Activated CD4-positive, alpha-beta T cell treated with anti-CD3 and anti-CD28 coated beads for 36 hours (primary cell): ENCODE measurements around the gene EPS8L3. TPM values are rescaled to one million over a fixed set of nuclear protein-coding genes. Genes with fewer than 3 reads are reported as not detected.
"Not testable (repeated sequence)": the region's sequence is repeated elsewhere in the genome, so short reads cannot be mapped to it uniquely, and the experiment has no call there.

Source experiments
- ATAC-seq: fragments of 200-7000 bp; cut with Tn5 transposase; one replicate; pipeline ENCODE4 v1.10.0; 2021; ENCODE audit warnings: mild to moderate bottlenecking, moderate library complexity
- CTCF ChIA-PET: fragments of 350-600 bp; sonication (Branson Sonifier 250); formaldehyde crosslinking; loops from one replicate; lab custom pipeline; 2021; ENCODE audit warnings: antibody characterized with exemption; lab: Charles Lee
- POLR2A ChIA-PET: fragments of 350-600 bp; sonication (Branson Sonifier 250); formaldehyde crosslinking; loops from one replicate; lab custom pipeline; 2021; ENCODE audit warnings: antibody characterized with exemption, inconsistent platforms; lab: Charles Lee
- DNase-seq: peaks from one replicate; pipeline ENCODE4 v3.0.0-alpha.2; 2020
- H3K27ac Mint-ChIP-seq: one replicate; pipeline ENCODE4 v1.8.0; 2021; ENCODE audit warnings: mixed read lengths
- H3K27me3 Mint-ChIP-seq: one replicate; pipeline ENCODE4 v1.8.0; 2021; ENCODE audit warnings: mixed read lengths
- H3K36me3 Mint-ChIP-seq: one replicate; pipeline ENCODE4 v1.8.0; 2021; ENCODE audit warnings: low read depth, mixed read lengths
- H3K4me1 Mint-ChIP-seq: one replicate; pipeline ENCODE4 v1.8.0; 2021; ENCODE audit warnings: mixed read lengths
- H3K4me3 Mint-ChIP-seq: one replicate; pipeline ENCODE4 v1.8.0; 2021; ENCODE audit warnings: mild to moderate bottlenecking, moderate library complexity, mixed read lengths
- H3K9me3 Mint-ChIP-seq: one replicate; pipeline ENCODE4 v1.8.0; 2021; ENCODE audit warnings: low read depth, mixed read lengths
- intact Hi-C, 2 experiments: fragments of 100-400 bp; cut with DNase I in 1 of 2; cut with micrococcal nuclease in 1 of 2; formaldehyde crosslinking; loops; one replicate each; pipeline versions ENCODE4 v1.14.2 to v1.15.1; 2022 to 2024; cut with DNase I, micrococcal nuclease
- total RNA-seq, 2 experiments: library from RNA; stranded (reverse); gene quantifications; one replicate each; pipeline ENCODE4 v1.2.3, GENCODE V29; 2021

EPS8L3 gene
- total RNA-seq, 2 experiments from 2014 or later, result not detected

DNA sequence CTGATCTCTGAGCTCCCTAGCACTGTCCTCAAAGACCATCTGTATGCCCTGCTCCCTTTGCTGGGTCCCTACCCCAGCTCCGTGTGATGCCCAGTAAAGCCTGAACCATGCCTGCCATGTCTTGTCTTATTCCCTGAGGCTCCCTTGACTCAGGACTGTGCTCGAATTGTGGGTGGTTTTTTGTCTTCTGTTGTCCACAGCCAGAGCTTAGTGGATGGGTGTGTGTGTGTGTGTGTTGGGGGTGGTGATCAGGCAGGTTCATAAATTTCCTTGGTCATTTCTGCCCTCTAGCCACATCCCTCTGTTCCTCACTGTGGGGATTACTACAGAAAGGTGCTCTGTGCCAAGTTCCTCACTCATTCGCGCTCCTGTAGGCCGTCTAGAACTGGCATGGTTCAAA, 46.0 kb downstream of the EPS8L3 start:
- CTCF ChIA-PET, result interaction anchor here (1.5 to 1.7 kb wide), 2 partner anchors 16 to 57 kb away, joined by 4 to 5 read pairs; no protein-coding TSS in a partner anchor
- no peak overlapping the region for H3K4me3 Mint-ChIP-seq

GRCh38 chr1:109716570-109717090, 47.1 kb downstream of the EPS8L3 start:
- no peak for ATAC-seq
- Mint-ChIP-seq H3K27ac (no peak overlapping the region), H3K4me3 (no peak overlapping the region), H3K27me3 (peaks cover 5% of the 10 kb centered on the region), H3K9me3 (no peaks in the 10 kb centered on the region), H3K4me1 (peaks cover 4% of the 10 kb centered on the region), H3K36me3 (no peaks in the 10 kb centered on the region)
- ChIA-PET CTCF (interaction anchor here (0.6 to 1.7 kb wide), 2 partner anchors 17 to 55 kb away, joined by 3 to 4 read pairs; no protein-coding TSS in a partner anchor), POLR2A (interaction anchor here (0.7 kb wide), 1 partner anchor 80 kb away, joined by 4 read pairs; no protein-coding TSS in a partner anchor)
- DNase-seq, result no peak
- intact Hi-C loops, result no loop called here

More for the DNA sequence above, 46.0 kb downstream of the EPS8L3 start:
- no peaks in the 10 kb centered on the region for H3K36me3 Mint-ChIP-seq
- POLR2A ChIA-PET, result interaction anchor here (0.5 kb wide), 1 partner anchor 18 kb away, joined by 3 read pairs; no protein-coding TSS in a partner anchor
- peaks cover 5% of the 10 kb centered on the region for H3K27me3 Mint-ChIP-seq
- no peak for DNase-seq
- no peak for ATAC-seq
- H3K4me1 Mint-ChIP-seq, result peaks cover 4% of the 10 kb centered on the region
- H3K27ac Mint-ChIP-seq, result no peak overlapping the region
- intact Hi-C loops, result no loop called here
- no peaks in the 10 kb centered on the region for H3K9me3 Mint-ChIP-seq

DNA sequence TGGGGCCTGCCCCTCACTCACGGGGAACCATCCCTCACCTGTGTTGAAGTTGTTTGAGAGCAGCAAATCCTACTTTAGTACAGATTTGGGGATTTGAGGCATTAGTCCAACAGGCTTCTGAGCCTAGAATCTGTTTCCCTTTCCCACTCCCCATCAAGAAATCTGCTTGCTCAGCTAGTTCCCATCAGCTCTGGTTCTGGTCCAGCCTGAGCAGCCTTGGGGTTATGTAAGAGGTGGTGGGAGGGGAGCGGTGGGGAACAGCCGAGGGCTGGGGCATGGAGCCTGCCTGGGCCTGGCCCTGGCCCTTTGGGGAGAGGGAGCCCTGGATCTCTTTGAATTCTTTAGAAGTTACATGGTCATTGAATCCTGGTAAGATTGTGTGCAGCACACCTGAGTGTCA, 47.6 kb downstream of the EPS8L3 start:
- Mint-ChIP-seq H3K4me3 (no peak overlapping the region), H3K27me3 (peaks cover 5% of the 10 kb centered on the region), H3K36me3 (no peaks in the 10 kb centered on the region), H3K4me1 (peaks cover 4% of the 10 kb centered on the region), H3K9me3 (no peaks in the 10 kb centered on the region), H3K27ac (no peak overlapping the region)
- ChIA-PET CTCF (interaction anchor here (0.6 kb wide), 1 partner anchor 56 kb away, joined by 3 read pairs; no protein-coding TSS in a partner anchor), POLR2A (interaction anchor here (0.7 kb wide), 1 partner anchor 81 kb away, joined by 4 read pairs; no protein-coding TSS in a partner anchor)
- intact Hi-C loops, result no loop called here
- ATAC-seq (no peak), DNase-seq (no peak)

DNA sequence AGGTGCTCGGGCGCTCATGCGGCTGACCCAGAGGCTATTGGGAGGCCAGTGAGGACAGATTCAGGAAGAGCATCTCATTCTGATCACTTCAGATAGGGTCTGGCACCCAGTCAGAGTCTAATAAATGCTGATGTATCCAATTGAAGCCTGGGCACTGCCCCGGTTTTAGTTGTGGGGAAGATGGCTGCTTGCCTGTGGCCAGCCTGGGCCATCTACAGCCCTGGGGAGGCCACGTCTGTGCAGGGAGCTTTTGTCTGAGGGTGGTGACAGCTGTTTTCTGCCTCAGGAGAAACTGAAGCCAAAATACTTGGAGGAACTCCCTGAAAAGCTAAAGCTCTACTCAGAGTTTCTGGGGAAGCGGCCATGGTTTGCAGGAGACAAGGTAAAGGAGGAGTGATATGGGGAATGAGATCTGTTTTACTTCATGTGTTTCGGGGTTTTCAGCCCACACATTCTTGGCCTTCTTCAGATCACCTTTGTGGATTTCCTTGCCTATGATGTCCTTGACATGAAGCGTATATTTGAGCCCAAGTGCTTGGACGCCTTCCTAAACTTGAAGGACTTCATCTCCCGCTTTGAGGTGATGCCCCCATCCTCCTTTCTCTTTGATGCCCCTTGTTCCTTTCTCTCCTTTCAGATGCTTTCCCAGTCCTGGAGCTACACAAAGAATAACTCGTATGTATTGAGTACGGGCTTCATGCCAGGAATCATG, 48.9 kb downstream of the EPS8L3 start:
- intact Hi-C loops, result no loop called here
- CTCF ChIA-PET, result interaction anchor here (0.6 kb wide), 1 partner anchor 896 kb away, joined by 3 read pairs; no protein-coding TSS in a partner anchor
- H3K9me3 Mint-ChIP-seq, result no peaks in the 10 kb centered on the region

DNA sequence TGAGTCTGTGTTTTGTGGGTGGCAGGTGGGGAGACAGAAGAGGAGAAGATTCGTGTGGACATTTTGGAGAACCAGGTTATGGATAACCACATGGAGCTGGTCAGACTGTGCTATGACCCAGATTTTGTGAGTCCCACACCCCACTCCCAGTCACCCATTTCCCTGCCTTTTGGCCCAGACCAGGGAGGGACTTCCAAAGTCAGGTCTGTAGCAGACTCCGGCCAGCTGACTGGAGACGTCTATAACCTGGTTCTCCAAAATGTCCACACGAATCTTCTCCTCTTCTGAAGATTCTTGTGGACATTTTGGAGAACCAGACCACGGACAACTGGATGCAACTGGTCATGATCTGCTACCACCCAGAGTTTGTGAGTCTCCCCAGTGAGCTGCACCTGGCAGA, 50.1 kb downstream of the EPS8L3 start:
- Mint-ChIP-seq H3K4me1 (no peaks in the 10 kb centered on the region), H3K9me3 (peaks cover 2% of the 10 kb centered on the region), H3K4me3 (no peak overlapping the region), H3K36me3 (peaks cover 3% of the 10 kb centered on the region), H3K27me3 (peaks cover 5% of the 10 kb centered on the region), H3K27ac (no peak overlapping the region)
- ATAC-seq (no peak), DNase-seq (no peak)
- POLR2A ChIA-PET, result no interaction called here
- CTCF ChIA-PET, result interaction anchor here (0.7 kb wide), 1 partner anchor 71 kb away, joined by 3 read pairs; no protein-coding TSS in a partner anchor
- intact Hi-C loops, result no loop called here

More for the DNA sequence above, 48.9 kb downstream of the EPS8L3 start:
- Mint-ChIP-seq H3K4me3 (no peak overlapping the region), H3K36me3 (no peaks in the 10 kb centered on the region), H3K27me3 (peaks cover 5% of the 10 kb centered on the region), H3K4me1 (peaks cover 4% of the 10 kb centered on the region), H3K27ac (no peak overlapping the region)
- POLR2A ChIA-PET, result no interaction called here
- DNase-seq (no peak), ATAC-seq (no peak)

GRCh38 chr1:109712321-109712864, 51.3 kb downstream of the EPS8L3 start:
- no peaks in the 10 kb centered on the region for H3K4me1 Mint-ChIP-seq
- H3K4me3 Mint-ChIP-seq, result no peak overlapping the region
- peaks cover 10% of the 10 kb centered on the region for H3K9me3 Mint-ChIP-seq
- H3K36me3 Mint-ChIP-seq, result peaks cover 11% of the 10 kb centered on the region
- no peak for DNase-seq
- peaks cover 5% of the 10 kb centered on the region for H3K27me3 Mint-ChIP-seq
- H3K27ac Mint-ChIP-seq, result no peak overlapping the region
- peak; percentile 16 for ATAC-seq
- intact Hi-C loops, result no loop called here
- POLR2A ChIA-PET, result no interaction called here
- CTCF ChIA-PET, result no interaction called here

- peaks cover 14% of the 10 kb centered on the region for H3K36me3 Mint-ChIP-seq
- H3K27ac Mint-ChIP-seq, H3K4me1 Mint-ChIP-seq, POLR2A ChIA-PET, H3K4me3 Mint-ChIP-seq, H3K27me3 Mint-ChIP-seq, CTCF ChIA-PET, H3K9me3 Mint-ChIP-seq: not testable (repeated sequence)
- DNase-seq (peak; percentile 11), ATAC-seq (peak; percentile 66)
- intact Hi-C loops, result loop anchor here in 1 of 2 experiments (1.0 kb wide), 1 partner anchor 24 kb away; the partner anchor contains the start of gene GSTM1
Measured at GRCh38 chr1:109711593-109712320, 52.0 kb downstream of the EPS8L3 start, which contains the start of gene GSTM5. Gene GSTM5 (plus strand): TSS chr1:109712251. CDS start chr1:109712313, 62 bp downstream.

DNA sequence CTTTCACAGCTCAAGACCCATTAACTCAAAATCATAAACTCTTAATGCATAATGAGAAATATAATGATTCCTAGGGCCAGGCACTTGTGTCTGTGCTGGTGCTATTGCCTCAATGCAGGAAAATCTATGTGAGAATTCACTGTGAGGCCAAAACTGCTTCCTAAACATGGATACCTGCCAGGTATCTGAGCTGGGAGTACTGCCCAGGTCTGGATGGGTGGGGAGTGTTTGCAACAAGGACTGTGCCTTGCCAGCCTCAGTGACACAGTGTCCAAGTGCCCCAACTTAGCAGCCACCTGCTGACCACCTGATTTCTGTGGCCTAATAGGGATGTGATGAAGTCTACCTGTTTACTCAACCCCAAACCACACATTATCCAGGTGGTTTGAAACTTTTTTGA, 53.9 kb downstream of the EPS8L3 start:
- H3K4me3 Mint-ChIP-seq, POLR2A ChIA-PET, DNase-seq, H3K9me3 Mint-ChIP-seq, ATAC-seq, H3K27ac Mint-ChIP-seq, H3K27me3 Mint-ChIP-seq, H3K4me1 Mint-ChIP-seq, intact Hi-C loops: not testable (repeated sequence)
- CTCF ChIA-PET, result interaction anchor here (0.6 kb wide), 1 partner anchor 117 kb away, joined by 3 read pairs; no protein-coding TSS in a partner anchor
- peaks cover 16% of the 10 kb centered on the region for H3K36me3 Mint-ChIP-seq

DNA sequence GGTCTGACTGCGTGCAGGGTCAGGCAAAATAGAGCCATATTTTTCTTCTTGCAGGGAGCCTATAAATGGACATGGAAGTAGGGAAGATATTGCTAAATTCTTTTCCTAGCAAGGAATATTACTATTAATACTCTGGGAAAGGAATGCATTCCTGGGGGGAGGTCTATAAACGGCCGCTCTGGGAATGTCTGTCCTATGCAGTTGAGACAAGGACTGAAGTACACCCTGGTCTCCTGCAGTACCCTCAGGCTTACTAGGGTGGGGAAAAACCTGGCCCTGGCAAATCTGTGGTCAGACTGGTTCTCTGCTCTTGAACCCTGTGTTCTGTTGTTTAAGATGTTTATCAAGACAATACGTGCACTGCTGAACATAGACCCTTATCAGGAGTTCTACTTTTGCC, 54.8 kb downstream of the EPS8L3 start:
- intact Hi-C loops, H3K4me3 Mint-ChIP-seq, H3K4me1 Mint-ChIP-seq, H3K27me3 Mint-ChIP-seq, POLR2A ChIA-PET, DNase-seq, ATAC-seq, H3K27ac Mint-ChIP-seq: not testable (repeated sequence)
- Mint-ChIP-seq H3K36me3 (peaks cover 23% of the 10 kb centered on the region), H3K9me3 (peaks cover 12% of the 10 kb centered on the region)
- CTCF ChIA-PET, result interaction anchor here (0.6 kb wide), 1 partner anchor 218 kb away, joined by 4 read pairs; no protein-coding TSS in a partner anchor

DNA sequence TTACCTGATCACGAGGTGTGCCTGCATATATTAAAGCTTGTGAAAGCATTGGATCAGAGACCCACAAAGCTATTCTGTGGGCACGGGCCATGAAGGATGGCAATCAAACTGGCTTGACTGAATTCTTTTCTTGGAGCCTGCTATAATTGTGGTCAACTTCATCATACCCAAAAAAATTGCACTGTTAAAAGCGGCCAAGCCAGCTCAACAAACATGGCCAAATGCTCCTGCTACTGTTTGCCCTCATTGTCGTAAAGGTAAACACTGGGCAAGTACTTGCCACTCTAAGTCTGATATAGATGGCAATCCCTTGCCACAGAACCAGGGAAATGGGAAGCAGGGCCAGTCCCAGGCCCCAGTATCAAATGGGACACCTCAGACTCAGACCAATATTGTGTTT, 58.3 kb downstream of the EPS8L3 start:
- CTCF ChIA-PET, result interaction anchor here (0.8 to 1.0 kb wide), 2 partner anchors 62 to 65 kb away, joined by 3 read pairs; no protein-coding TSS in a partner anchor
- Mint-ChIP-seq H3K4me1 (no peaks in the 10 kb centered on the region), H3K36me3 (peaks cover 28% of the 10 kb centered on the region), H3K4me3 (no peak overlapping the region), H3K27me3 (no peaks in the 10 kb centered on the region), H3K9me3 (peaks cover 16% of the 10 kb centered on the region), H3K27ac (no peak overlapping the region)
- DNase-seq (no peak), ATAC-seq (no peak)
- POLR2A ChIA-PET, result no interaction called here
- intact Hi-C loops, result no loop called here

- Mint-ChIP-seq H3K4me1 (no peaks in the 10 kb centered on the region), H3K9me3 (peaks cover 16% of the 10 kb centered on the region), H3K27me3 (no peaks in the 10 kb centered on the region), H3K27ac (no peak overlapping the region), H3K4me3 (no peak overlapping the region), H3K36me3 (peaks cover 28% of the 10 kb centered on the region)
- CTCF ChIA-PET, result no interaction called here
- intact Hi-C loops, result no loop called here
- DNase-seq, result no peak
- POLR2A ChIA-PET, result no interaction called here
- no peak for ATAC-seq
Measured at GRCh38 chr1:109704173-109704572, 59.5 kb downstream of the EPS8L3 start.
